ENCODE measurements around the gene OR11G2. TPM values are rescaled to one million over a fixed set of nuclear protein-coding genes. Genes with fewer than 3 reads are reported as not detected.
"Not testable (repeated sequence)": the region's sequence is repeated elsewhere in the genome, so short reads cannot be mapped to it uniquely, and the experiment has no call there.

Gene OR11G2
- total and polyA plus RNA-seq, 12 donors = not detected

DNA sequence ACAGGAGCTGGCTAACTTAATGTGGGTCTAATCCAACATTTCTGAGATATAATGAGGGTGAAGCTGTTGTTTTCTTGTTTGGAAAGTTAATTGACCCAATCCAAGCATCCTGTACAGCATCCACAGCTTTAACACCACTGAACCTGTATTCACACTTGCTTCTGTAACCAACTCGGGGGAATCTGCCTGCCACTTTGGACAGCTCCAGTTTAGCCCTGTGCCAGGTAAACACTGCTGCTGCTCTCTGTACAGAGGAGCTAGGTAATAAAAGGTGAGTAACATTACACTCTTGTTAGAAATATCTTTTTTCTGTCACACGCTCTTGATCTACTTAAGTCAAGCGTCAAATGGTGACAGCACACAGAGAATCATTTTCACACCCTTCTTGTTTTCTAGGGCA, 700 bp downstream of the OR11G2 start:
- no peak overlapping the region for H3K4me3 ChIP-seq
- intact Hi-C loops (cut with DNase I) = no loop called here
- no peaks in the 10 kb centered on the region for H3K9me3 ChIP-seq (replicated peaks in 1 of 3)
- DNase-seq = no peak
- H3K4me1 ChIP-seq (replicated peaks in 1 of 2) = no peaks in the 10 kb centered on the region
- H3K27ac ChIP-seq = no peak overlapping the region
- 60 to 70% (median 66%) methylated on average over 3 of the region's 3 CpGs for WGBS, 4 donors
- H3K36me3 ChIP-seq (replicated peaks in 1 of 2) = no peaks in the 10 kb centered on the region
- no peak for TF ChIP-seq POLR2A (IDR thresholded peaks at IDR 0.05)
- TF ChIP-seq, protein P1, sequence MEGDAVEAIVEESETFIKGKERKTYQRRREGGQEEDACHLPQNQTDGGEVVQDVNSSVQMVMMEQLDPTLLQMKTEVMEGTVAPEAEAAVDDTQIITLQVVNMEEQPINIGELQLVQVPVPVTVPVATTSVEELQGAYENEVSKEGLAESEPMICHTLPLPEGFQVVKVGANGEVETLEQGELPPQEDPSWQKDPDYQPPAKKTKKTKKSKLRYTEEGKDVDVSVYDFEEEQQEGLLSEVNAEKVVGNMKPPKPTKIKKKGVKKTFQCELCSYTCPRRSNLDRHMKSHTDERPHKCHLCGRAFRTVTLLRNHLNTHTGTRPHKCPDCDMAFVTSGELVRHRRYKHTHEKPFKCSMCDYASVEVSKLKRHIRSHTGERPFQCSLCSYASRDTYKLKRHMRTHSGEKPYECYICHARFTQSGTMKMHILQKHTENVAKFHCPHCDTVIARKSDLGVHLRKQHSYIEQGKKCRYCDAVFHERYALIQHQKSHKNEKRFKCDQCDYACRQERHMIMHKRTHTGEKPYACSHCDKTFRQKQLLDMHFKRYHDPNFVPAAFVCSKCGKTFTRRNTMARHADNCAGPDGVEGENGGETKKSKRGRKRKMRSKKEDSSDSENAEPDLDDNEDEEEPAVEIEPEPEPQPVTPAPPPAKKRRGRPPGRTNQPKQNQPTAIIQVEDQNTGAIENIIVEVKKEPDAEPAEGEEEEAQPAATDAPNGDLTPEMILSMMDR (IDR thresholded peaks at IDR 0.05) = no peak
- H3K27me3 ChIP-seq = no peaks in the 10 kb centered on the region

- Histone ChIP-seq H3K9me3 (replicated peaks in 1 of 3) (no peaks in the 10 kb centered on the region), H3K4me1 (replicated peaks in 1 of 2) (no peaks in the 10 kb centered on the region), H3K27me3 (no peaks in the 10 kb centered on the region), H3K27ac (no peak overlapping the region), H3K36me3 (replicated peaks in 1 of 2) (no peaks in the 10 kb centered on the region), H3K4me3 (no peak overlapping the region)
- TF ChIP-seq, protein P1 (IDR thresholded peaks at IDR 0.05) = no peak
- TF ChIP-seq POLR2A (IDR thresholded peaks at IDR 0.05) = no peak
- DNase-seq = no peak
- intact Hi-C loops (cut with DNase I) = no loop called here
Measured at GRCh38 chr14:20194101-20194500, 3.4 kb downstream of the OR11G2 start.

DNA sequence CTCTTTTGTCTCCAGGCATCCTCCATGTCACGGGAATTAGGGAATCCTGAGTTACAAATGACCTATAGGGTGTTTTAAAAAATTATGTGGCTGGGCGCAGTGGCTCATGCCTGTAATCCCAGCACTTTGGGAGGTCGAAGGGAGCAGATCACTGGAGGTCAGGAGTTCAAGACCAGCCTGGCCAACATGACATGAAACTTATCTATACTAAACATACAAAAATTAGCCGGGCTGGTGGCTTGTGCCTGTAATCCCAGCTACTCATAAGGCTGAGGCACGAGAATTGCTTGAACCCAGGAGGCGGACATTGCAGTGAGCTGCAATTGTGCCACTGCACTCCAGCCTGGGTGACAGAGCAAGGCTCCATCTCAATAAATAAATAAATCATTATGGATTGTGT, 4.5 kb downstream of the OR11G2 start:
- H3K4me3 ChIP-seq; H3K27me3 ChIP-seq; H3K4me1 ChIP-seq (replicated peaks in 1 of 2); intact Hi-C loops (cut with DNase I); H3K36me3 ChIP-seq (replicated peaks in 1 of 2); DNase-seq; H3K9me3 ChIP-seq (replicated peaks in 1 of 3); H3K27ac ChIP-seq: not testable (repeated sequence)
- WGBS, 4 donors = 56 to 65% (median 63%) methylated on average over 6 of the region's 6 CpGs

- 16 to 34% (median 23%) methylated on average over 2 of the region's 2 CpGs for WGBS, 4 donors
- Histone ChIP-seq H3K27me3 (no peaks in the 10 kb centered on the region), H3K27ac (no peak overlapping the region), H3K36me3 (replicated peaks in 1 of 2) (no peaks in the 10 kb centered on the region), H3K9me3 (replicated peaks in 1 of 3) (no peaks in the 10 kb centered on the region), H3K4me3 (no peak overlapping the region), H3K4me1 (replicated peaks in 1 of 2) (no peaks in the 10 kb centered on the region)
- intact Hi-C loops (cut with DNase I) = no loop called here
- no peak for TF ChIP-seq POLR2A (IDR thresholded peaks at IDR 0.05)
- TF ChIP-seq, protein P1 (IDR thresholded peaks at IDR 0.05) = peak in 1 of 6 experiments; percentile 10
- no peak for DNase-seq
Measured at GRCh38 chr14:20195911-20196310, 5.2 kb downstream of the OR11G2 start.

GRCh38 chr14:20197459-20197858, 6.8 kb downstream of the OR11G2 start:
- Histone ChIP-seq H3K36me3 (replicated peaks in 1 of 2) (no peaks in the 10 kb centered on the region), H3K27me3 (no peaks in the 10 kb centered on the region), H3K27ac (no peak overlapping the region), H3K4me1 (replicated peaks in 1 of 2) (no peaks in the 10 kb centered on the region), H3K4me3 (no peak overlapping the region), H3K9me3 (replicated peaks in 1 of 3) (no peaks in the 10 kb centered on the region)
- intact Hi-C loops (cut with DNase I) = no loop called here
- WGBS, 4 donors = 70 to 81% (median 77%) methylated on average over 5 to 6 of the region's 6 CpGs
- TF ChIP-seq POLR2A (IDR thresholded peaks at IDR 0.05) = no peak
- TF ChIP-seq, protein P1 (IDR thresholded peaks at IDR 0.05) = no peak
- peak in 3 of 7 donors; percentile 13 to 51 (median 24) for DNase-seq
